PC-3 (cell line): ENCODE results near the gene COL8A2.

Experiments used
- EZH2 ChIP-seq: fragments of 300-600 bp; sonication (generic); IDR thresholded peaks from one replicate; pipeline ENCODE4 v1.6.1; 2017; ENCODE audit warnings: antibody characterized with exemption, mild to moderate bottlenecking, low read length; ENCODE audit not compliant: unreplicated experiment
- TF ChIP-seq, protein P1 (sequence below): fragments of 300-600 bp; sonication (generic); conservative IDR thresholded peaks from 2 replicates; pipeline ENCODE4 v1.5.1; 2017; ENCODE audit warnings: antibody characterized with exemption, low read depth, mild to moderate bottlenecking, low read length

DNA sequence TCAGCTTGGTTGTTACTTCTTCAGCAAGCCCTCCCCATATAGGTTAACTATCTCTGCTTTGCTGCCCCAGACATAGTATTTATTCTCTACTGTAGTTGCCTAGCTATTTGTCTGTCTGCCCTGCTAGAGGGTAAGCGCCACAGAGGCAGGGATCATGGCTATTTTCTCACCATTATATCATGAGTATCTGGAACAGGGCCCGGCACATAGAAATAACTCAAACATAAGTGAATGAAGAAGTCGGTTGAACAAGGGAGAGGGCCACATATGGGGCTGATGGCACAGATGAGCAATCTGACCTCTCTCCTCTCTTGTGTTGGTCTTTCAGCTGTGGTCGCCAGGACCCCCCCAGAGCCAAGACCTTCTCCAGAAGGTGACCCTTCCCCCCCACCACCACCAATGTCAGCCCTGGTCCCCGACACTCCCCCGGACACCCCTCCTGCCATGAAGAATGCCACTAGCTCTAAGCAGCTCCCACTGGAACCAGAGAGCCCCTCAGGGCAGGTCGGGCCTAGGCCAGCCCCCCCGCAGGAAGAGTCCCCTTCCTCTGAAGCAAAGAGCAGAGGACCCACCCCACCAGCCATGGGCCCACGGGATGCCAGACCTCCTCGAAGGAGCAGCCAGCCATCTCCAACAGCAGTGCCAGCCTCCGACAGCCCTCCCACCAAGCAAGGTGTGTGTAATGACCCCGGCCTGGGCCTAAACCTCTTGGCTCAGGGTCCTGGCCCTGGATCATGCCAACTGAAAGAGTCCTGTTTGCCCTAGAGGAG, 45.8 kb upstream of the COL8A2 start:
- TF ChIP-seq, protein P1, sequence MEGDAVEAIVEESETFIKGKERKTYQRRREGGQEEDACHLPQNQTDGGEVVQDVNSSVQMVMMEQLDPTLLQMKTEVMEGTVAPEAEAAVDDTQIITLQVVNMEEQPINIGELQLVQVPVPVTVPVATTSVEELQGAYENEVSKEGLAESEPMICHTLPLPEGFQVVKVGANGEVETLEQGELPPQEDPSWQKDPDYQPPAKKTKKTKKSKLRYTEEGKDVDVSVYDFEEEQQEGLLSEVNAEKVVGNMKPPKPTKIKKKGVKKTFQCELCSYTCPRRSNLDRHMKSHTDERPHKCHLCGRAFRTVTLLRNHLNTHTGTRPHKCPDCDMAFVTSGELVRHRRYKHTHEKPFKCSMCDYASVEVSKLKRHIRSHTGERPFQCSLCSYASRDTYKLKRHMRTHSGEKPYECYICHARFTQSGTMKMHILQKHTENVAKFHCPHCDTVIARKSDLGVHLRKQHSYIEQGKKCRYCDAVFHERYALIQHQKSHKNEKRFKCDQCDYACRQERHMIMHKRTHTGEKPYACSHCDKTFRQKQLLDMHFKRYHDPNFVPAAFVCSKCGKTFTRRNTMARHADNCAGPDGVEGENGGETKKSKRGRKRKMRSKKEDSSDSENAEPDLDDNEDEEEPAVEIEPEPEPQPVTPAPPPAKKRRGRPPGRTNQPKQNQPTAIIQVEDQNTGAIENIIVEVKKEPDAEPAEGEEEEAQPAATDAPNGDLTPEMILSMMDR = no peak
- no peak for TF ChIP-seq EZH2
